ENCODE results near the gene ANKRD44.
A peak's percentile ranks its signal among the peaks of the same experiment; 100 is the strongest.

ANKRD44 gene

GRCh38 chr2:197204519-197205250 is 105.9 kb downstream of the ANKRD44 start:
- no peak for DNase-seq

GRCh38 chr2:197201874-197202273 is 108.7 kb downstream of the ANKRD44 start:
- no peak for DNase-seq

GRCh38 chr2:197200762-197201058 is 109.9 kb downstream of the ANKRD44 start:
- DNase-seq = no peak

GRCh38 chr2:197200051-197200761 is 110.4 kb downstream of the ANKRD44 start:
- peak; percentile 29 for DNase-seq

- DNase-seq = peak; percentile 96
These were observed 111.7 kb downstream of the ANKRD44 start for GRCh38 chr2:197198890-197199289.

GRCh38 chr2:197197895-197198311 is 112.7 kb downstream of the ANKRD44 start:
- no peak for DNase-seq

GRCh38 chr2:197196541-197197180 is 113.9 kb downstream of the ANKRD44 start:
- no peak for DNase-seq

GRCh38 chr2:197195518-197195917 is 115.1 kb downstream of the ANKRD44 start:
- DNase-seq = no peak

- DNase-seq = no peak
These were observed 118.6 kb downstream of the ANKRD44 start for GRCh38 chr2:197191940-197192322.

- peak; percentile 38 for DNase-seq
These were observed 119.2 kb downstream of the ANKRD44 start for GRCh38 chr2:197191177-197191939.

- no peak for DNase-seq
These were observed 120.5 kb downstream of the ANKRD44 start for GRCh38 chr2:197190100-197190432.

GRCh38 chr2:197189426-197190099 is 121.0 kb downstream of the ANKRD44 start:
- DNase-seq = no peak

- DNase-seq = no peak
These were observed 124.9 kb downstream of the ANKRD44 start for GRCh38 chr2:197185676-197186075.

GRCh38 chr2:197184959-197185586 is 125.5 kb downstream of the ANKRD44 start:
- DNase-seq = peak; percentile 79

GRCh38 chr2:197183355-197183754 is 127.2 kb downstream of the ANKRD44 start:
- DNase-seq = peak; percentile 23

- DNase-seq = no peak
These were observed 127.9 kb downstream of the ANKRD44 start for GRCh38 chr2:197182668-197183067.

- no peak for DNase-seq
These were observed 129.1 kb downstream of the ANKRD44 start for GRCh38 chr2:197181491-197181890.

GRCh38 chr2:197179744-197180498 is 130.7 kb downstream of the ANKRD44 start:
- no peak for DNase-seq

- DNase-seq = peak; percentile 32
These were observed 134.1 kb downstream of the ANKRD44 start for GRCh38 chr2:197176522-197176921.

- no peak for DNase-seq
These were observed 136.0 kb downstream of the ANKRD44 start for GRCh38 chr2:197174539-197175094.

GRCh38 chr2:197171582-197171981 is 139.0 kb downstream of the ANKRD44 start:
- no peak for DNase-seq

All from MV-4-11 (cell line).